Measurements from ENCODE around the gene PIK3CG.
"Not testable (repeated sequence)": the region's sequence is repeated elsewhere in the genome, so short reads cannot be mapped to it uniquely, and the experiment has no call there.

PIK3CG gene

GRCh38 chr7:106865130-106866041, at the start of gene PIK3CG:
Gene PIK3CG (plus strand): TSS chr7:106865282. CDS start chr7:106867562, 2,280 bp downstream.
- DNase-seq = no peak

- DNase-seq = no peak
Measured at GRCh38 chr7:106817098-106817497, 48.0 kb upstream of the PIK3CG start.

GRCh38 chr7:106818736-106819135, 46.3 kb upstream of the PIK3CG start:
- no peak for DNase-seq

GRCh38 chr7:106819546-106819945, 45.5 kb upstream of the PIK3CG start:
- no peak for DNase-seq

- DNase-seq = no peak
Measured at GRCh38 chr7:106820321-106821217, 44.5 kb upstream of the PIK3CG start.

GRCh38 chr7:106823631-106824030, 41.5 kb upstream of the PIK3CG start:
- DNase-seq = no peak

GRCh38 chr7:106824458-106824857, 40.6 kb upstream of the PIK3CG start:
- no peak for DNase-seq

GRCh38 chr7:106827626-106828025, 37.5 kb upstream of the PIK3CG start:
- no peak for DNase-seq

GRCh38 chr7:106829496-106829895, 35.6 kb upstream of the PIK3CG start:
- no peak for DNase-seq

GRCh38 chr7:106830896-106831295, 34.2 kb upstream of the PIK3CG start:
- not testable (repeated sequence) for DNase-seq

- no peak for DNase-seq
Measured at GRCh38 chr7:106836816-106837215, 28.3 kb upstream of the PIK3CG start.

- no peak for DNase-seq
Measured at GRCh38 chr7:106839511-106839910, 25.6 kb upstream of the PIK3CG start.

GRCh38 chr7:106840342-106840741, 24.7 kb upstream of the PIK3CG start:
- no peak for DNase-seq

GRCh38 chr7:106841896-106842390, 23.1 kb upstream of the PIK3CG start:
- DNase-seq = no peak

GRCh38 chr7:106844279-106844997, 20.6 kb upstream of the PIK3CG start:
- no peak for DNase-seq

- no peak for DNase-seq
Measured at GRCh38 chr7:106848049-106848448, 17.0 kb upstream of the PIK3CG start.

GRCh38 chr7:106848851-106849442, 16.1 kb upstream of the PIK3CG start:
- DNase-seq = no peak

- DNase-seq = not testable (repeated sequence)
Measured at GRCh38 chr7:106851632-106852031, 13.4 kb upstream of the PIK3CG start.

GRCh38 chr7:106853250-106853908, 11.7 kb upstream of the PIK3CG start:
- DNase-seq = no peak

- DNase-seq = no peak
Measured at GRCh38 chr7:106855540-106856132, 9.4 kb upstream of the PIK3CG start.
